Measurements from ENCODE around the gene FRMPD4.

DNA sequence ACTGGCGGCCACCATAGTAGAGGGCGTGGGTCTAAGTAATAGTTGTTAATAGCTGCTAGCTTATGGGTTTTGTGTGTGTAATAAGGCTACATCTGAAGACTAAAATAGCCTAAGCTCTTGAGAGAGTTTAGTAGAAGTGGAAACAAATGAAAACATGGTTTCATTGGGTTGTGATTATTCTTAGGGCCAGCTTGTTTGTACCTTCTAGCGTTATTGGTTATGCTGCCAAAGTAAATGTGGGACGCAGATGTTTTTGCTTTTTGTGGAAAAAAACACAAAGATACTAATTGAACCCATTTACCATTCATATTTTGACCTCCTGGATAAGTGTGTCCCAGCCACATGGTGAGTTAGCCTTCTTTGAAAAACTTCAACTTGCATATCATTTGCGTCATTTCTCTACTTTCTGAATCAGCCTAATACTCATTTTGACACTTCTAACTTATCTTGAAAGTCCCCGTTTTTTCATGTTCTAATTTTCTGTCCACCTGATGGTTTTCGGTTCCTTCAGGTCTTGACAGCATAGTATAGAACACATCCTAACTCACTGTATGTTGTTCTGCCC, 305.3 kb downstream of the FRMPD4 start:
- TF ChIP-seq, protein P1, sequence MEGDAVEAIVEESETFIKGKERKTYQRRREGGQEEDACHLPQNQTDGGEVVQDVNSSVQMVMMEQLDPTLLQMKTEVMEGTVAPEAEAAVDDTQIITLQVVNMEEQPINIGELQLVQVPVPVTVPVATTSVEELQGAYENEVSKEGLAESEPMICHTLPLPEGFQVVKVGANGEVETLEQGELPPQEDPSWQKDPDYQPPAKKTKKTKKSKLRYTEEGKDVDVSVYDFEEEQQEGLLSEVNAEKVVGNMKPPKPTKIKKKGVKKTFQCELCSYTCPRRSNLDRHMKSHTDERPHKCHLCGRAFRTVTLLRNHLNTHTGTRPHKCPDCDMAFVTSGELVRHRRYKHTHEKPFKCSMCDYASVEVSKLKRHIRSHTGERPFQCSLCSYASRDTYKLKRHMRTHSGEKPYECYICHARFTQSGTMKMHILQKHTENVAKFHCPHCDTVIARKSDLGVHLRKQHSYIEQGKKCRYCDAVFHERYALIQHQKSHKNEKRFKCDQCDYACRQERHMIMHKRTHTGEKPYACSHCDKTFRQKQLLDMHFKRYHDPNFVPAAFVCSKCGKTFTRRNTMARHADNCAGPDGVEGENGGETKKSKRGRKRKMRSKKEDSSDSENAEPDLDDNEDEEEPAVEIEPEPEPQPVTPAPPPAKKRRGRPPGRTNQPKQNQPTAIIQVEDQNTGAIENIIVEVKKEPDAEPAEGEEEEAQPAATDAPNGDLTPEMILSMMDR (IDR thresholded peaks at IDR 0.05): no peak
- no peak for TF ChIP-seq POLR2AphosphoS5 (IDR thresholded peaks at IDR 0.05)
